BE2C (cell line): ENCODE measurements around the gene FBXL19.

ENCODE experiments used
- DNase-seq: peaks from one replicate; pipeline ENCODE4 v3.0.0-alpha.2; 2020
- H3K27me3 ChIP-seq: fragments of 250-450 bp; sonication (Bioruptor Pico); 2 replicates; pipeline ENCODE4 v1.5.1; 2020; ENCODE audit warnings: mild to moderate bottlenecking
- H3K36me3 ChIP-seq: fragments of 250-450 bp; sonication (Bioruptor Pico); 2 replicates; pipeline ENCODE4 v1.5.1; 2020; ENCODE audit warnings: mild to moderate bottlenecking
- H3K4me1 ChIP-seq: fragments of 250-450 bp; sonication (Bioruptor Pico); 2 replicates; pipeline ENCODE4 v1.5.1; 2020
- H3K4me3 ChIP-seq: 2 replicates; pipeline ENCODE4 v1.5.1; 2011; ENCODE audit warnings: low read depth, low read length
- H3K9me3 ChIP-seq: fragments of 250-450 bp; sonication (Bioruptor Pico); 2 replicates; pipeline ENCODE4 v1.5.1; 2020
- CTCF ChIP-seq: IDR thresholded peaks from 2 replicates; pipeline ENCODE4 v1.5.1; 2012; ENCODE audit warnings: mild to moderate bottlenecking, low read depth, low read length

Gene FBXL19

GRCh38 chr16:30996985-30997724 lies 73.8 kb downstream of the FBXL19 start:
- H3K4me3 ChIP-seq, result peak overlapping the region; percentile 55
- TF ChIP-seq CTCF, result no peak
- peaks cover 7% of the 10 kb centered on the region; the same call in 1 of the 2 replicates for H3K4me1 ChIP-seq
- DNase-seq, result peak; percentile 86
- H3K36me3 ChIP-seq, result no peaks in the 10 kb centered on the region
- no peaks in the 10 kb centered on the region for H3K27me3 ChIP-seq
- H3K9me3 ChIP-seq, result no peaks in the 10 kb centered on the region

DNA sequence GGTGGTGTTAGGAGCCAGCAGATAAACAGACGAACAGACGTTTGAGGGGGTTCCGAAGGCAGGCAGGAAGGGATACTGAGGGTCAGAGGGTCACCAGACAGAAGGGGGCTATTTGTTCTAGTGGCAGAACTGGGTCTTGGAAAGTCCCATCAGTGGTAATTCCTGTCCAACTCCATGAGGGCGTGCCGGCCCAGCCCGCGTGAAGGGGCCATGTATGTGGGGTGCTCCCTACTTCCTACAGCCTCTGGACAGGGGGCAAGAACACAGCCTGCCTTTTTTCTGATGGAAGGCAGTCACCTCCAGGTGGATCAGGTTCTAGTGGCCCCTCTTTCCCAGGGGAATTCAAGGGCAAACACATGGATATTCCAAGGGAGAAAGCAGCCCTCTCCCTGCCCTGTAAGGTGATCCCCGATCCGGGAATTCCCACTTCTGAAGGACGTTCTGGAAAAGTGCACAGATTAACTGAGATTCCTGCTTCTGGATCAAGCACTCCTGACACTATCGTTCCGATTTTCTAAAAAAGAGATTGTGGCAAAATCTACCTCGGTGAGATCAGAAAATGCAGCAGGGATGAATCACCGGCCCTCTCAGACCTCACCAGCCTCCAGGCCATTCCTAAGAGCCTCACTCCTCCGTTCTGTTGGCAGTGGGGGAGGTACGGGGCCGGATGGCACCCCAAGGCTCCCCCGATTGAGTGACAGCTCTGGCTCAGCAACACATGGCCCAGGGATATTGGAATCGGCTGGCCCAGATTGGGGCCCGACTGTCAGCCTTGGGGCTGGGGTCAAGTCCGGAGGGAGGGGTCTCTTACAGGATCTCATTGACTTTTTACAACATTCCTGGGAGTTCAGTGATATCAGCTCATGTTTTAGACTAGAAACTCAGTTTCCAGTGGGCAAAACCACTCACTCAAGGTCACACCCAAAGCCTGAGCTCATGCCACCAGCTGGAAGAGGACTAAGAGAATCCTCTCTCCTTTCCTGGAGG lies 74.6 kb downstream of the FBXL19 start:
- no peak for DNase-seq
- peaks cover 3% of the 10 kb centered on the region; the same call in 1 of the 2 replicates for H3K4me1 ChIP-seq
- H3K27me3 ChIP-seq, result no peaks in the 10 kb centered on the region
- H3K4me3 ChIP-seq, result peak overlapping the region; percentile 55
- no peaks in the 10 kb centered on the region for H3K9me3 ChIP-seq
- TF ChIP-seq CTCF, result no peak
- no peaks in the 10 kb centered on the region for H3K36me3 ChIP-seq
